HG03520 (cell line): ENCODE results near the gene KIF20B.

Source experiments
- ATAC-seq: cut with Tn5 transposase; IDR thresholded peaks from one replicate; pipeline ENCODE4 v1.9.1; 2021; ENCODE audit warnings: mild to moderate bottlenecking, moderate library complexity; ENCODE audit not compliant: unreplicated experiment

Gene KIF20B, protein sequence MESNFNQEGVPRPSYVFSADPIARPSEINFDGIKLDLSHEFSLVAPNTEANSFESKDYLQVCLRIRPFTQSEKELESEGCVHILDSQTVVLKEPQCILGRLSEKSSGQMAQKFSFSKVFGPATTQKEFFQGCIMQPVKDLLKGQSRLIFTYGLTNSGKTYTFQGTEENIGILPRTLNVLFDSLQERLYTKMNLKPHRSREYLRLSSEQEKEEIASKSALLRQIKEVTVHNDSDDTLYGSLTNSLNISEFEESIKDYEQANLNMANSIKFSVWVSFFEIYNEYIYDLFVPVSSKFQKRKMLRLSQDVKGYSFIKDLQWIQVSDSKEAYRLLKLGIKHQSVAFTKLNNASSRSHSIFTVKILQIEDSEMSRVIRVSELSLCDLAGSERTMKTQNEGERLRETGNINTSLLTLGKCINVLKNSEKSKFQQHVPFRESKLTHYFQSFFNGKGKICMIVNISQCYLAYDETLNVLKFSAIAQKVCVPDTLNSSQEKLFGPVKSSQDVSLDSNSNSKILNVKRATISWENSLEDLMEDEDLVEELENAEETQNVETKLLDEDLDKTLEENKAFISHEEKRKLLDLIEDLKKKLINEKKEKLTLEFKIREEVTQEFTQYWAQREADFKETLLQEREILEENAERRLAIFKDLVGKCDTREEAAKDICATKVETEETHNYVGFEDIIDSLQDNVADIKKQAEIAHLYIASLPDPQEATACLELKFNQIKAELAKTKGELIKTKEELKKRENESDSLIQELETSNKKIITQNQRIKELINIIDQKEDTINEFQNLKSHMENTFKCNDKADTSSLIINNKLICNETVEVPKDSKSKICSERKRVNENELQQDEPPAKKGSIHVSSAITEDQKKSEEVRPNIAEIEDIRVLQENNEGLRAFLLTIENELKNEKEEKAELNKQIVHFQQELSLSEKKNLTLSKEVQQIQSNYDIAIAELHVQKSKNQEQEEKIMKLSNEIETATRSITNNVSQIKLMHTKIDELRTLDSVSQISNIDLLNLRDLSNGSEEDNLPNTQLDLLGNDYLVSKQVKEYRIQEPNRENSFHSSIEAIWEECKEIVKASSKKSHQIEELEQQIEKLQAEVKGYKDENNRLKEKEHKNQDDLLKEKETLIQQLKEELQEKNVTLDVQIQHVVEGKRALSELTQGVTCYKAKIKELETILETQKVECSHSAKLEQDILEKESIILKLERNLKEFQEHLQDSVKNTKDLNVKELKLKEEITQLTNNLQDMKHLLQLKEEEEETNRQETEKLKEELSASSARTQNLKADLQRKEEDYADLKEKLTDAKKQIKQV (N-terminal part only)

DNA sequence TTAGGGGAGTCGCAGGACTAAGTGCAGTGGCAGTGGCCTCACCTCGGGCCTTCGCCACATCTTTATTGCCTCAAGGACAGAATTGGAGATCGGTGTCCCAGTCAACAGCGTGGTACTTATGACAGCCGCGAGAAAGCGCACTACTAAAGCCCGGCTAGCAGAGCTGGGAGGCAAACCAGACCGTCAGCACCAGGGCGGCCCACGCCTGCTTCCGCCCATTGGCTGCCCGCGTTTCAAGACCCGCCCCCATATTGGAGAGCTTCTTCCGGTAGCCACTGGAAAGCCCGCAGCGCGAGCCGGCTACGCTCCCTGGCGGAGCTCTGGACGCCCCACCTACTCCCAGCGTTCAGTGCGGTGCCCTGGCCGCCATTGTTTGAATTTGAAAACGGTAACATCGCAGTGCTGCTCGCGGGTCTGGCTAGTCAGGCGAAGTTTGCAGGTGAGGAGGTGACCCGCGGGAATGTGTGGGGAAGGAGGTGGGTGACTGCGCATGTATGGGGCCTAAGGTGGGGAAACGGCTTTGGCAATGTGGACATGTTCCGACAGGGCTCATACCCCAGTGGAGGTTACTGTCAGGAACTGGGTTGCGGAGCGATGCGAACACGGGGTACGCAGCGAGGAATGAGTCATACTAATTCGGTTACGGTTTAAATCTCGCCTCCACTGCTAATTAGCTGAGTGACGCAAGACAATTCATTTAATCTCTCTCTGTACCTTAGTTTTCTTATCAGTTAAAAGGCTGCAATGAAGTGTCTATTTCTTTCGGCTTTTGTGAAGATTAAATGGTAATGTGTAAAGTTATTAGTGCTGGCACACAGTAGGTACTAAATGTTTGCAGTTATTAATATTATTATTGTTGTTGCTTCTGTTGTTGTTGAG lies at the start of gene KIF20B:
KIF20B (plus strand) TSS at position 349 of the 879 bp plus-strand sequence. CDS start 3,705 bp downstream, outside the sequence.
- ATAC-seq, result peak; percentile 97

DNA sequence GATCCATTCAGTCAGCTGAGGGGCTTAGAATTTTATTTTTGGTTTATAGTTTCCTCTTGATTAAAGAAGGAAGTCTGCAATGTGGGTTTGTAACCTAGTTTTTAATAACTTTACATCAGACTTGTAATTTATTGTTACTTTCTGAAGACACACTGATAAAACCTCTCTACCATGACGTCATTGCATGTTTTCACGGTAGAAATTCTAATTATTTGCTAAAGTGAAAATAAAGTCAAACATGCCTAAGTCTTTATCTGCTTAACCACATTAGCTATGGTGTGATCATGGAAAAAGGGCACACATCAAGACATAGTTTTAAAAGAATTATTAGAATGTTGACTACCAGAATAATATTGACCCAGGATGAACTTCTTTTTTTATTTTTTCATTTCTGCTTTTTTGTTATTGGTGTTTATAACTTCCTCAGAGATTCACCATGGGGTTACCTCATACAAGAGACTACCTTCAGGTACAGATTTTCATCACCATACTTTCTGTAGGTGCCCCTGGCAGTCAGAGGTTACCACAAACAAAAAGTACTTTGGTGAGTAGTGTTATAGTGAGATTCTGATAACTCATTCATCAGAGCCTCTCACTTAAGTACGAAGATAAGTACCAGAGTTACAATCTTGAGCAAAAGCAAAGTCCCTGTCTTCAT lies 49.3 kb upstream of the KIF20B start:
- peak; percentile 61 for ATAC-seq

DNA sequence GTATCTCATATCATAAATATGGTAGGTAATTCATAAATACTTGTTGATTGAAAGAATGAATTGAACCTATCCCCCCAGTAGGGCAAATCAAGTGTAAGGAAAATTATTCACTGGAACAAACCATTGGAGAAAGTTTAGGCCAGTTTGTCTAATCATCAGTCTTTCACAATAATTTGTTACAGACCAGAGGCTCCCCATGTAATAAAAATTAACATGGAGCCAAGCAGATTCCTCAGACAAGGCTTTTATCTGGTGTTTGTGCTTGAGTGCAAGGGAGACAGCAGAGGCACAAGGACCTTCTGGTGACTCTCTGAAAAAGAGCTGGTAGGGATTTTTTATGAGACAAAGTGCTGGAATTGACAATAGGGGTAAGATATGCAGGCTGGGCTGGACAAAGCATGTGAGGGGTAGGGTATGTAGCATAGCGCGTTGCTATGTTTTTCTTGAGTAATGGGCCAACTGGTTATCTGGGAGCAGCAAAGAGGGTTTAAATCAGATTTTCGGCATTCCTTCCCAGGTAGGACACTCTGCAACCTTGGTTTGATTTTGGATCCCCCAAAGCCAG lies 48.5 kb upstream of the KIF20B start:
- ATAC-seq, result no peak

DNA sequence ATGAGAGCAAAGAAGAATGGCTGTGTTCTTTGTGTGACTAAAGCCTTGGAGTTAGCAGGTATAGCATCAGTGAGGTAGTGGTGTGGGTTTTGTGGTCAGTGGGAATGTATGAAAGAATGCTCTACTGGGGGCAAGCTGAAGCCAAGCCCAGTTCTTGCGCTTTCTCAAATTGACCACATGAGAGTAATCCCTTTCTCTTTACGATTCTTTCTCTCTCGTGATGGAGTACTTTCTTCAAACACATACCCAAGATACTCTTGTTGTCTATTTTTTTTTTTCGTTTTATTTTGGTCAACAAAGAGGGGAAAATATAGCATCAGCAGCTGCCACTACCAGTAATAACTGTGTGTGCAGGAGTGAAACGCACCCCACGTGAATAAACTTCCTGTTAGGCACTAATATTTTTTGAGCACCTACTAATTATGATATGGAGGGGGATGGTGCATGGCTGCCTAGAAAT lies 48.0 kb upstream of the KIF20B start:
- ATAC-seq, result peak; percentile 49

DNA sequence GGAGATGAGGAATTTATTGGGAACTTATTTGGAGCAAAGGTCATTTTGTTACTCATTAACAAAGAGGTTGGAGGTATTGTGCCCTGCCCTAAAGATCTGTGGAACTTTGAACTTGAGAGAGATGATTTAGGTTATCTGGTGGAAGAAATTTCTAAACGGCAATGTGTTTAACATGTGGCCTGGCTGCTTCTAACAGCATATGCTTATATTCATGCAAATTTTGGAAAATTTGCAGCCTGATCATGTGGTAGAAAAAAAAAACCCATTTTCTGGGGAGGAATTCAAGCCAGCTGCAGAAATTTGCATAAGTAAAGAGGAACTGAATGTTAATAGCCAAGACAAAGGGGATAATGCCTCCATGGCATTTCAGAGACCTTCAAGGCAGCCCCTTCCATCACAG lies 45.7 kb upstream of the KIF20B start:
- no peak for ATAC-seq

DNA sequence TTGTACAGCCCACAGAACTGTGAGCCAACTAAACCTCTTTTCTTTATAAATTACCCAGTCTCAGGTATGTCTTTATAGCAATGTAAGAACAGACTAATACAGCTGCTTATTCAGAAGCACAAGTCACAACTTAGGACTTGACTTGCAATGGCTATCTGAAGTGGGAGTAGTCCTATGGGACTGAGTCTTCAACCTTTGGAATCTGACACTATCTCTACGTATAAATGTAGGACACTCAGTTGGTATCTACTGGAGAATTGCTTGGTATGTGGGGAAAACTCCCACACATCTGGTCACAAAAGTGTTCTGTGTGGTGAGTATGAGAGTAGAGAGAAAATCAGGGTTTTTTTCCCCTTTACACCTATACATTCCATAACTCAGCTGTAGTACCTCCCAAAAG lies 44.1 kb upstream of the KIF20B start:
- ATAC-seq, result no peak

DNA sequence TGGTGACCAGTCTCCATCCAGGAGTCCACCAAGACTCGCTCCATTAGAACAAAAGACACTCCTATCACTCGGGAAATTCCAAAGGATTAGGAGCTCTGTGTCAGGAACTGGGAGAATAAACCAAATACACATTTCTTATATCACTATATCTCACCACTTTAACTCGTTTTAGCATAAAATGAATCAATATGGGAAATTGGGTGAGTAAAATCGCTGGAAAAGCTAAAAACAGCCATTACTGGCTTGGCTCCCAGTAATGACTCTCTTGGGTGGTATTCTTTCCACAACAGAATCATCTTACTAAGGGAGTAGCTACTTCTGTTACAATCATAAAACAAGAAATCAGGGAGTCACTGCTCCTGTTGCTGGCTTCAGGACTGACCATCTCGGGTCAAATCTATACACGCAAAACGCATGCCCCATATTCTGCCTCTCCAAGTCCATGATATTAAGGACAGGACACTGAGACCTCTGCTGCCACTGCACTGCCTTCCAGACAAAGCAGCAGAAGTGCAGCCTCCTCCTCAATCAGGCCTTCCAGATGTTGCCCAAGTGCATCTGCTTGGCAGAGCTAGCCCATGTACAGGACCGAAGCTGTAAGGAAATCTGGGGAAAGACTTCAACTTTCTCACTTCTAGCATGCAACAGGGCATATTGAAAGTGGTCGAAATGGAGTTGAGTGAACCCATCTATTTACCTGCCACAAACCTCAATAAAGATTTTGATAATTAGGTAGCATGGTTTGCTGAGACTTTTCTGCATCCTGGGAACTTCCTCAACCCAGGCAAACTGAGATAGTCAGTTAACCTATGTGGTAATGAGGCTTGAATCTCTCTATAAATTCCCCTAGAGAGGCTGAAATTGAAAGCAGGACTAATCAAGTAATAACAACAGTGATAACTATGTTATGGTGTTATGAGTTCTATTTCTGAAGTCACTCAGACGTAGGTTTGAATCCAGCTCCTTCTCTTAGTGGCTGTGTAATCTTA lies 42.0 kb upstream of the KIF20B start:
- no peak for ATAC-seq

DNA sequence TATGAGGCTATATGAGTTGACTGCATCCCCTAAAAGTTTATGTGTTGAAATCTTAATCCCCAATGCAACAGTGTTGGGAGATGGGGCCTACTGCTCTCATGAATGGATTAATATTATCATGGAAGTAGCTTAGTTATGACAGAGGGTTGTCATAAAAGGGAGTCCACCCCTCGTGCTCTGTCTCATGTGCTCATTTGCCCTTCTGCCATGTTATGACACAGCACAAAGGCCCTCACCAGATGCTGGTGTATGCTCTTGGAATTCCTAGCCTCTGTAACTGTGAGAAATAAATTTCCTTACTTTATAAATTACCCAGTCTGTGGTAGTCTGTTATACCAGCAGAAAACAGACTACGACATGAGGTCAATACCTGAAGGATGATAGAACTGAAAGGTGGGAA lies 38.8 kb upstream of the KIF20B start:
- no peak for ATAC-seq

DNA sequence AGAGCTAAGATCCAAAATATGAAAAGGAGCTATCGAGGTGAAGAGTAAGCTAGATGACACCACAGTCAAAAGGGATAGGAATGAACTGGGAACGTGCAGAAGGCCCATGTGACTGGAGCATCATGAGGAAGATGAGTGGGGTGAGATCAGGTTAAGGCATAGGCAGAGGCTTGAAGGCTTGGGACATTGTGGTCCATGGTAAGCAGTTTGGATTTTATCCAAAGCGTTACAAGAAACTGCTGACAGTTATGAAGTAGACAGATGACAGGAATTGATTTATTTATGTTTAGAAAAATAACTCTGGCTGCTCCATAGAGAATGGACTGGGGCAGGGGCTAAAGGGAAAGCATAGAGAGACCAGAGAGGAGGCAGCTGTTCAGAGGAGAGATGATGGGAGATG lies 38.2 kb upstream of the KIF20B start:
- ATAC-seq, result no peak

DNA sequence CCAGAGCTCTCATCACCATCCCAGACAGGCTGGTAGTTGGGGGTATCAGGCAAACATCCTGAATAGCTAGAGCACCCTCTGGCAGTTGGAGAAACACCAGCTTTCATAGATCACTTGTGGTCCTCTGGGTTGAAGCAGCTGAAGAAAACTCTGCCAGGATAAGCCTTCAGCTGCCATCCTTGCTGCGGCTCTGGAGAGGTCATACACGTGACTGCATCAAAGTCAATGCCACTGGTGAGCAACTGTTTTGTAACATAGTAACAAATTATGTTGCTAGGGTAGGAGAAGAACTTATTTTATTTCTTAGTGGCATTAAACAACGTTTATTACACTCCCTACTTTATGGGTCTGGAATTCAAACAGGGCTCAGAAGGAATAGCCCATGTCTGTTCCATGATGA lies 37.2 kb upstream of the KIF20B start:
- no peak for ATAC-seq

DNA sequence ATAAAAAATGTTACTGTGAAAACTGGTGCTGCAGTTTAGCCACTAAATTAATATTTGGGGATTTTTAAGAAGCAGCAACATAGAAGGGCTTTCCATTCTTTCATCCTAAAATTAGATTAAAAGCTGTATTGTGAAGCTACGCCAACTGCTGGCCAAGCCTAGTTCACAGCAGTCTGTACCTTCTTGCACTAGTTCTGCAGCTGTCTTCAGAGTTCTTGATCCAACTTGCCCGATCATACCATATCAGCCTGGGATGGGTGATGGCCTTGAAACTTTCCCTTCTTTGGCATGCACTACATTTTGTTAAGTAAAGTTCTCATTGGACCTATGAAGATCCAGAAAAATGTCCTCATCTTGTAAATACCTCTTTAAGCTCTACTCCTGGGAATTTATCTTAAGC lies 36.1 kb upstream of the KIF20B start:
- no peak for ATAC-seq

DNA sequence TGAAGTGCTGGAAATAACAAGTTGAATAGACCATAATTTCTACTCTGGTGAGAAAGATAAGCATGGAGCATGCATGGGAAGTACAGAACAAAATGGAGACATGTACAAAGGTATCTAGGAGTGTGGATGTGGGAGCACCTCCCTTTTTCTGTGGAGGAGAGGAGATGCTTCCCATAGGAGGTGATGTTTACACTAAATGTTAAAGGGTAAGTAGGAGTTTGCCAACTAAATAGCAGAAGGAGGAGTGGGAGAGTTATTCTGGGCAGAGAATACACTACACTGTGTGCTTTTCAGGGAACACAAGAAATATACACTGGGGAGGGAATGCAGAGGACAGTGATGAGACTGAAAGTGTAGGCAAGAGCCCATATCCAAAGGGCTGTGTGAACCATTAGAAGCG lies 35.3 kb upstream of the KIF20B start:
- ATAC-seq, result no peak

DNA sequence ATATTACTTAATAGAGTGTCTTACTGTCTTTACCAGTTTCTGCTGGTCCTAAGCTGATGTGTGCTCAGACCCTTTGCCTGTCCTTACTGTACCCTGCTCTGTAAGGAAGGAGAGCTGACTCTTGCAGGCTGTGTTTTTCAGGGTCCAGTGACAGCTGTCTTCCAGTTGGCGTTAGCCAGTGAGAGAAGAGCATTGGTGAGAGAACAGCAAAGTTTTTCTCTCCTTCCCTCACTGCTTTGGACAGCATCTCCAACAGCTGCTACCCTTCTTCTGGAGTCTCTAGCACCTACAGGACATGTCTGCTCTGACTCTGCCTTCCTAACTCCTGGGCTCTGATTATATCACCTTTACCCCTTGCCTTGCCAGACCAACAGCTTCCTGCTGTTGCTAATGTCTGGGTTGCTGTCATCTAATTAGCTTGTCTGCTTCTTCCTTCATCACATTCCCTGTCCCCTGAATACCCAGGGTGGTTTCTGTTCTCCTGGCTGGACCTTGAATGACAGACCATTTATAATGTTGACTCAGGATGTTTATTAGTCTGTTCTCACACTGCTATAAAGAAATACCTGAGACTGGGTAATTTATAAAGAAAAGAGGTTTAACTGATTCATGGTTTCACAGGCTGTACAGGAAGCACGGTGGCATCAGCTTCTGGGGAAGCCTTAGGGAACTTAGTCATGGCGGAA lies 32.9 kb upstream of the KIF20B start:
- ATAC-seq, result no peak

DNA sequence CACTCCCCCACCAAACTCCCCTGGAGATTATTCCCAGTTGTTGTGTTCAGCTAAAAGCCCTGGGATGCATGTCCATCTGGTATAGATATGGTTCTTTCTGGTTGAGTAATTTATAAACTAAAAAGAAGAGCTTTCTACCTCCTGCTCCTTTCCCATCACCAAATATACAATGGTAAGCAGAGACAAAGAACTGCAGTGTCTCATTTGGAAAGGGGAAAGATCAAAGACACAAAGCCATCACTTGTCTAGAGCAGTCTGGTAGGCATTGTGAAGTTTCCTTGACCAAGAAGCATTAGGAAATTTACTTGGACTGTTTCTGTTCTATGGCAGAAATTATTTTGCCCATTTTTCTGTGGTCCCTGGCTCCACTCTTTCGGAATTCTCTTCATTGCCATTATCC lies 31.4 kb upstream of the KIF20B start:
- ATAC-seq, result no peak

DNA sequence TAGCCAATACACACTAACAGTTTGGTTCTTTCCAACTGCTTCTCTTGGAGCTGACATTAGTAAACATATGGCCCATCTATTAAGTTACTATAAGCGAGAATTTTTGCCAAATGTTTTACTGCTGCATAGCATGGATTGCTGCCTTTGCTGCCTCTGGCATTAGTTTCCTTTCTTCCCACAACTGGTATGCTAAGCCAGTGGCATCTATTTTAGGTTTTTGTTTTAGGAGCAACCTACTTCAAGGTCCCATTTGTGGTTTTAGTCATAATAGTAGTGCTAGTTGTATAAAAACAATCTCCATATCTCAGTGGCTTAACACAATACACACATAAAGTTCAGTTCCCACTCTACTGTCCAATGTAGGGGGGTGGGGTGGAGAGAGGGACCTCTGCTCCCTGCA lies 30.5 kb upstream of the KIF20B start:
- no peak for ATAC-seq

DNA sequence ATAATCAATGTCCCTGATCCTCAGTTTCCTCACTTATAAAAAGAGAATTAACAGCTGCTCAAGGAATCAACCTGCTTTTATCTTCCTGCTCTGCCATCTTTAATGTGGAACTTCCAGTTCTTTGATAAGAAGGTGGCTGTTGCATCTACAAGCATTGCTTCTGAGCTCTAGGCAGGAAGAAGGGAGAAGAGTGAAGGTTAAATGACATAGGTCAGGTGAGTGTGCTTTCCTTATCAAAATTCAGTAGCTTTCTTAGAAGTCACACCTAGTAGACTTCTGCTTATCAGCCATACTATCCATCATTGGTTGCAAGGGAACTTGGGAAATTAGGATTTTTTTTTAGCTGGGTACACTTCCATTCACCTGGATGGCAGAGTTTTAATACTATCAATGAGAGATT lies 24.0 kb upstream of the KIF20B start:
- ATAC-seq, result no peak

DNA sequence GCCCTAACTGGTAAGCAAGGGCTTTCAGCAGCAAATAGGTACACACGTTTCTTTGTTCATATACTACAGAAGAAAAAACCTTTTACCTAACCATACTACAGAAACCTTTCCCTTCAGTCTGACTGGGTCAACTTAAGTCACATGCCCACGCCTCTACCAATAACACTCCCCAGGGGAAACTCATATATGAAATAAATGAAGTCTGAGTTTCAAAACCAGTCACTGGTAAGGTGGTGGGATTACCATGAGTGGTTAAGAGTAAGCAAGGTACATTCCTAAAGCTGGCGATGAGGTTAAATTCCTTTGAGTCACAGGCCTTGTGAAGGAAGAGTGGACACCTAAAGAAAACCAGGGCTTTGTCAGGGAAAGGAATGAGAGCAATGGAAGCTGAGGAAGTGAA lies 21.4 kb upstream of the KIF20B start:
- no peak for ATAC-seq
